ENCODE measurements around the gene OLFM4.

The OLFM4 gene

DNA sequence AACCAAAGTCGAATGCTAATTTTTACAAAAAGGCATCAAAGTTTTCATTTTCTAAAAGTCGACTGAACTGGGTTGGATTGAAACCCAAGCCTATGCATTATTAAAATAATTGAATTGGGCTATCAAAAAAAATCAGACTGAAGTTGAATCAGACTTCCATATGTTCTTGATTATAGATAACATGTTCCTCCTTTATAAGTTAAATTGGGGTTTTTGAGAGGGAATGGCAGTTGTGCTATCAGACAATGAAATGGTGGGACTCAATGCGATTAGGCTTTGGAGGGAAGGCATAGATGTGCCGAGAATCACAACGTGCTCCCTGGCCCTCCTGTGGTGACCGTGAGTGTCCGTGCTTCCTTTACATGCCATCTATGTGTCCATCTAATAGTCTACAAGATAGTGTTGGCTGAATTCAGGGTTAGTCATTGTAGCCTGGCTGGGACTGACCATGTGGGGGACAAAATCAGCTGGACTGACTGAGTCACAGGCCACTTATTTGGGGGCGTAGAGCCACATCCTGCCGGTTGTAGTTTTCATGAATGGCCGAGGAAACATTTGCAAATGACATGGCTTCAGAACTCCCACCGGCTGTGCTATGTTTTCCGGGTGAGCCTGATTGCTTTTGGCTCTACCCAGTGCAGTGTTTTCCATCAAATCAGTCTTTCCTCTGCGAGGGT lies 37.1 kb upstream of the OLFM4 start:
- TF ChIP-seq FOXP2 (optimal IDR thresholded peaks at IDR 0.05; ENCODE audit: borderline replicate concordance, extremely low read depth, extremely low read length, insufficient read depth) (peak; percentile 36), TAF1 (IDR thresholded peaks at IDR 0.05; ENCODE audit: borderline replicate concordance, insufficient read depth, low read length) (no peak), SIN3A (IDR thresholded peaks at IDR 0.05; ENCODE audit: borderline replicate concordance, insufficient read depth, low read length) (no peak), POLR2AphosphoS5 (IDR thresholded peaks at IDR 0.05; ENCODE audit: low read depth, low read length) (no peak)
- TF ChIP-seq, protein P1, sequence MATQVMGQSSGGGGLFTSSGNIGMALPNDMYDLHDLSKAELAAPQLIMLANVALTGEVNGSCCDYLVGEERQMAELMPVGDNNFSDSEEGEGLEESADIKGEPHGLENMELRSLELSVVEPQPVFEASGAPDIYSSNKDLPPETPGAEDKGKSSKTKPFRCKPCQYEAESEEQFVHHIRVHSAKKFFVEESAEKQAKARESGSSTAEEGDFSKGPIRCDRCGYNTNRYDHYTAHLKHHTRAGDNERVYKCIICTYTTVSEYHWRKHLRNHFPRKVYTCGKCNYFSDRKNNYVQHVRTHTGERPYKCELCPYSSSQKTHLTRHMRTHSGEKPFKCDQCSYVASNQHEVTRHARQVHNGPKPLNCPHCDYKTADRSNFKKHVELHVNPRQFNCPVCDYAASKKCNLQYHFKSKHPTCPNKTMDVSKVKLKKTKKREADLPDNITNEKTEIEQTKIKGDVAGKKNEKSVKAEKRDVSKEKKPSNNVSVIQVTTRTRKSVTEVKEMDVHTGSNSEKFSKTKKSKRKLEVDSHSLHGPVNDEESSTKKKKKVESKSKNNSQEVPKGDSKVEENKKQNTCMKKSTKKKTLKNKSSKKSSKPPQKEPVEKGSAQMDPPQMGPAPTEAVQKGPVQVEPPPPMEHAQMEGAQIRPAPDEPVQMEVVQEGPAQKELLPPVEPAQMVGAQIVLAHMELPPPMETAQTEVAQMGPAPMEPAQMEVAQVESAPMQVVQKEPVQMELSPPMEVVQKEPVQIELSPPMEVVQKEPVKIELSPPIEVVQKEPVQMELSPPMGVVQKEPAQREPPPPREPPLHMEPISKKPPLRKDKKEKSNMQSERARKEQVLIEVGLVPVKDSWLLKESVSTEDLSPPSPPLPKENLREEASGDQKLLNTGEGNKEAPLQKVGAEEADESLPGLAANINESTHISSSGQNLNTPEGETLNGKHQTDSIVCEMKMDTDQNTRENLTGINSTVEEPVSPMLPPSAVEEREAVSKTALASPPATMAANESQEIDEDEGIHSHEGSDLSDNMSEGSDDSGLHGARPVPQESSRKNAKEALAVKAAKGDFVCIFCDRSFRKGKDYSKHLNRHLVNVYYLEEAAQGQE (IDR thresholded peaks at IDR 0.05; ENCODE audit: insufficient read depth in 1 of 2, low read depth in 2 of 2, low read length in 2 of 2): 0 out of 4 replicates have a peak, but pooled peaks of 1 of the 2 experiments have one; percentile 15

DNA sequence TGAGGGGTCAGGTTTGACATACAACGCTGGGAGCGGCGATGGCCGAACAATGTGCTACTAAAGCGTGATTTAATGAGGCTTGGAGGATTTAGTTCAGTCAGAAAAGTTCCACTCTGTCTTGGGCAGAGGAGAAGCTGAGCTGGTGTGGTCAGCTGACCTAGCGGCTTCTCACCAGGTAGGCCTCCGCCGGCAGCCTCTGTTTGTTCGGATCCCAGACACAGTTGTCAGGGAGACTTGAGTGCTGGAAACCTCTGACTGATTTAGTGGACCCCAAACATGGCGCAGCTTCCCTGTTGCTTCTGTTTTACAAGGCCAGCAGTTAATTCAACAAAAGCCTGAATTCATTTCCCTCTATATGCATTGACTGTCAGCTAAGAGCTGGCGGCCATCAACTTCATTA lies 36.5 kb upstream of the OLFM4 start:
- TF ChIP-seq SIN3A (IDR thresholded peaks at IDR 0.05; ENCODE audit: borderline replicate concordance, insufficient read depth, low read length) (no peak), FOXP2 (optimal IDR thresholded peaks at IDR 0.05; ENCODE audit: borderline replicate concordance, extremely low read depth, extremely low read length, insufficient read depth) (no peak), POLR2AphosphoS5 (IDR thresholded peaks at IDR 0.05; ENCODE audit: low read depth, low read length) (no peak), TAF1 (IDR thresholded peaks at IDR 0.05; ENCODE audit: borderline replicate concordance, insufficient read depth, low read length) (no peak)
- TF ChIP-seq, protein P1 (IDR thresholded peaks at IDR 0.05; ENCODE audit: insufficient read depth in 1 of 2, low read depth in 2 of 2, low read length in 2 of 2): no peak

DNA sequence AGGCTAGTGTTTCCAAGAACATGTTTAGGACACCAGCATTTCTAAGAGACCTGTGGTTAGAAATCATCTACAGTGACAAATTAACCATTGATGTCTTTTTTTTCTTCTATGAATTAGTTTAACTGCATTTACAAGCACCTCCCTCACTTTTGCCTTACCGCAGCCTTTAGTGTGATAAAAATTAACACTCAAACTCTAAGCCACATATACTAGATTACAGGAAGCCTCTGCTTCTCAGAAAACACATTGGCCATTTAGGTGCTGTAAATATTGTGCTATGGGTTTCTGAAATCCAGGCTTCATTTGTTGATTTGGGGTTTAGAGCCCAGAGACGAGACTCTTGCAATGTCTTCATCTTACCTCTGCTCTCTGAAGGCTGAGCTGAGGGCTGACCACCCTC lies 34.6 kb upstream of the OLFM4 start:
- TF ChIP-seq POLR2AphosphoS5 (IDR thresholded peaks at IDR 0.05; ENCODE audit: low read depth, low read length) (no peak), FOXP2 (optimal IDR thresholded peaks at IDR 0.05; ENCODE audit: borderline replicate concordance, extremely low read depth, extremely low read length, insufficient read depth) (no peak), TAF1 (IDR thresholded peaks at IDR 0.05; ENCODE audit: borderline replicate concordance, insufficient read depth, low read length) (no peak), SIN3A (IDR thresholded peaks at IDR 0.05; ENCODE audit: borderline replicate concordance, insufficient read depth, low read length) (no peak)
- TF ChIP-seq, protein P1 (IDR thresholded peaks at IDR 0.05; ENCODE audit: insufficient read depth in 1 of 2, low read depth in 2 of 2, low read length in 2 of 2): no peak

DNA sequence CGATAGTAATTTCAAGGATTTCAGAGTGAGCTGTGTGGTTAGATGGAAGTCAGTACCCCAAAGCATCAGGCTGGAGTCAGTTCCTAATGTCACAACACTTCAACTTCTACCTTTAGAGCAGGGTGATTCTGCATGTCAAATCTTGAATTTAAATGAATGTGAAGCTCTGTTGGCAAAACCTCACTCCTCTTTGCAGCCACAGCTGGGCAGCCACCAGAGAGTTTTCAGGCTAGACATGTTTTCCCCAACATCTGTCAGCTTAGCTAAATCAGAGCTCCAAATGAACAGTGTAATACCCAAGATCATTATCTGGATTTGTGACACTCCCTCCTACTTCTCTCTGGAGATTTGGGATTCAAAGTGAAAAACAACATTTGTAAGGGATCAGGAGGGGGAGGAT lies 33.7 kb upstream of the OLFM4 start:
- TF ChIP-seq POLR2AphosphoS5 (IDR thresholded peaks at IDR 0.05; ENCODE audit: low read depth, low read length) (no peak), SIN3A (IDR thresholded peaks at IDR 0.05; ENCODE audit: borderline replicate concordance, insufficient read depth, low read length) (no peak; the same call in 1 of the 2 replicates), TAF1 (IDR thresholded peaks at IDR 0.05; ENCODE audit: borderline replicate concordance, insufficient read depth, low read length) (no peak), FOXP2 (optimal IDR thresholded peaks at IDR 0.05; ENCODE audit: borderline replicate concordance, extremely low read depth, extremely low read length, insufficient read depth) (no peak)
- TF ChIP-seq, protein P1 (IDR thresholded peaks at IDR 0.05; ENCODE audit: insufficient read depth in 1 of 2, low read depth in 2 of 2, low read length in 2 of 2): no peak

Data from PFSK-1 (cell line).